Measurements from ENCODE around the gene RACK1. TPM values are rescaled to one million over a fixed set of nuclear protein-coding genes. Genes with fewer than 3 reads are reported as not detected.

Gene RACK1
- total and polyA plus RNA-seq, 2 of the 13 experiments (the other 11 are each of a cell fraction or from before 2014, with no cell fraction given) = 2,514 to 6,141 TPM

DNA sequence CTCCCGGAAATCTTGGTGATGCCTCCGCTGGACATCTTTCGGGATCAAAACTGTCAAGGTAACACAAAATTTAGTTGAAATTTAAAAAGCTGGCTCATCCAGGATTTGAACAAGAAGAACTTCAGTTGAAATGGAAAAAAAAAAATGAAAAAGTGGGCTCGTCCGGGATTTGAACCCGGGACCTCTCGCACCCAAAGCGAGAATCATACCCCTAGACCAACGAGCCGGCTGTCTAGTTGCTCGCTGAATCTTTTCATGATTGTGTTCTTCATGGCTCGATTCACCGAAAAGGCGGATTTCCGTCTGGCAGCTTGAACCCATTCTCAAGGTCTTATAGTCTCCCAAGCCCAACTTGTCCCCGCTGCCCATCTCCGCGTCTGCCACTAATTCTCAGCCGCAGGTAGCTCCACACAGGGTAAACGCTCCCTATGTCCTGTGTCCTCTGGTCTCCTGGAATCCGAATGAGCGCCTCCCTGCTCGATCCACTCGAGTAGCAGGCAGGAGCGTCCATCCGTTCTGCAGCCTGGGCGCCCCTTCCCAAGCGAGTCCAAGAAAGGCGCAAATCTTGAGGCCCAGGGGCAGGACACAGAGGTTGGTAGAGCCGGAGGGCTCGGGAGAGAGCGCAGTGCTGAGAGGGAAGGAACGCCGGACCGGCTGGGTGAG is 54.9 kb downstream of the RACK1 start (continued):
- TF ChIP-seq ZNF691 (CRISPR knock-in tag; IDR thresholded peaks at IDR 0.05; ENCODE audit: borderline replicate concordance, low read depth) = peak; percentile 53; the same call in 1 of the 2 replicates
- TF ChIP-seq ZBTB7B (CRISPR knock-in tag; IDR thresholded peaks at IDR 0.05) = no peak
- TF ChIP-seq ZNF598 (CRISPR knock-in tag; IDR thresholded peaks at IDR 0.05; ENCODE audit: borderline replicate concordance) = no peak
- TF ChIP-seq STAG1 (CRISPR knock-in tag; IDR thresholded peaks at IDR 0.05) = no peak
- TF ChIP-seq LCORL (IDR thresholded peaks at IDR 0.05) = no peak
- no peak for TF ChIP-seq LCORL (CRISPR knock-in tag; IDR thresholded peaks at IDR 0.05)
- no peak for TF ChIP-seq RELA (CRISPR knock-in tag; IDR thresholded peaks at IDR 0.05)
- TF ChIP-seq, protein P1, sequence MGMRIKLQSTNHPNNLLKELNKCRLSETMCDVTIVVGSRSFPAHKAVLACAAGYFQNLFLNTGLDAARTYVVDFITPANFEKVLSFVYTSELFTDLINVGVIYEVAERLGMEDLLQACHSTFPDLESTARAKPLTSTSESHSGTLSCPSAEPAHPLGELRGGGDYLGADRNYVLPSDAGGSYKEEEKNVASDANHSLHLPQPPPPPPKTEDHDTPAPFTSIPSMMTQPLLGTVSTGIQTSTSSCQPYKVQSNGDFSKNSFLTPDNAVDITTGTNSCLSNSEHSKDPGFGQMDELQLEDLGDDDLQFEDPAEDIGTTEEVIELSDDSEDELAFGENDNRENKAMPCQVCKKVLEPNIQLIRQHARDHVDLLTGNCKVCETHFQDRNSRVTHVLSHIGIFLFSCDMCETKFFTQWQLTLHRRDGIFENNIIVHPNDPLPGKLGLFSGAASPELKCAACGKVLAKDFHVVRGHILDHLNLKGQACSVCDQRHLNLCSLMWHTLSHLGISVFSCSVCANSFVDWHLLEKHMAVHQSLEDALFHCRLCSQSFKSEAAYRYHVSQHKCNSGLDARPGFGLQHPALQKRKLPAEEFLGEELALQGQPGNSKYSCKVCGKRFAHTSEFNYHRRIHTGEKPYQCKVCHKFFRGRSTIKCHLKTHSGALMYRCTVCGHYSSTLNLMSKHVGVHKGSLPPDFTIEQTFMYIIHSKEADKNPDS (CRISPR knock-in tag; IDR thresholded peaks at IDR 0.05) = no peak
- TF ChIP-seq ZNF138 (CRISPR knock-in tag; IDR thresholded peaks at IDR 0.05; ENCODE audit: low read depth) = no peak
- TF ChIP-seq NKX3-1 (CRISPR knock-in tag; IDR thresholded peaks at IDR 0.05) = no peak
- TF ChIP-seq YEATS4 (CRISPR knock-in tag; IDR thresholded peaks at IDR 0.05; ENCODE audit: borderline replicate concordance) = no peak
- no peak for TF ChIP-seq DMTF1 (CRISPR knock-in tag; IDR thresholded peaks at IDR 0.05)
- TF ChIP-seq, protein P2, sequence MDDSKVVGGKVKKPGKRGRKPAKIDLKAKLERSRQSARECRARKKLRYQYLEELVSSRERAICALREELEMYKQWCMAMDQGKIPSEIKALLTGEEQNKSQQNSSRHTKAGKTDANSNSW (CRISPR knock-in tag; IDR thresholded peaks at IDR 0.05; ENCODE audit: borderline replicate concordance) = no peak
- no peak for TF ChIP-seq GMEB2 (CRISPR knock-in tag; IDR thresholded peaks at IDR 0.05; ENCODE audit: low read depth)
- TF ChIP-seq HNRNPLL (IDR thresholded peaks at IDR 0.05; ENCODE audit: low read depth, low read length, poor library complexity, severe bottlenecking) = no peak
- TF ChIP-seq ZFAT (CRISPR knock-in tag; conservative IDR thresholded peaks at IDR 0.05) = no peak
- TF ChIP-seq, protein P3, sequence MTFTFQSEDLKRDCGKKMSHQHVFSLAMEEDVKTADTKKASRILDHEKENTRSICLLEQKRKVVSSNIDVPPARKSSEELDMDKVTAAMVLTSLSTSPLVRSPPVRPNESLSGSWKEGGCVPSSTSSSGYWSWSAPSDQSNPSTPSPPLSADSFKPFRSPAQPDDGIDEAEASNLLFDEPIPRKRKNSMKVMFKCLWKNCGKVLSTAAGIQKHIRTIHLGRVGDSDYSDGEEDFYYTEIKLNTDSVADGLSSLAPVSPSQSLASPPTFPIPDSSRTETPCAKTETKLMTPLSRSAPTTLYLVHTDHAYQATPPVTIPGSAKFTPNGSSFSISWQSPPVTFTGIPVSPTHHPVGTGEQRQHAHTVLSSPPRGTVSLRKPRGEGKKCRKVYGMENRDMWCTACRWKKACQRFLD (CRISPR knock-in tag; IDR thresholded peaks at IDR 0.05; ENCODE audit: borderline replicate concordance) = no peak
- no peak for TF ChIP-seq SNAPC2 (CRISPR knock-in tag; IDR thresholded peaks at IDR 0.05)
- no peak for TF ChIP-seq SCMH1 (CRISPR knock-in tag; IDR thresholded peaks at IDR 0.05; ENCODE audit: borderline replicate concordance)
- no peak for TF ChIP-seq ZSCAN9 (CRISPR knock-in tag; IDR thresholded peaks at IDR 0.05; ENCODE audit: borderline replicate concordance)
- no peak for TF ChIP-seq LBX2 (CRISPR knock-in tag; IDR thresholded peaks at IDR 0.05; ENCODE audit: borderline replicate concordance)

All from HepG2 (cell line).